GM21526 (cell line): ENCODE results near the gene FBXL13.
"Not testable (repeated sequence)": the region's sequence is repeated elsewhere in the genome, so short reads cannot be mapped to it uniquely, and the experiment has no call there.

Experiments used
- ATAC-seq: cut with Tn5 transposase; IDR thresholded peaks from one replicate; pipeline ENCODE4 v1.9.1; 2021; ENCODE audit warnings: moderate library complexity; ENCODE audit not compliant: unreplicated experiment, low FRiP score

Gene FBXL13

GRCh38 chr7:103034318-103034717 is 40.3 kb downstream of the FBXL13 start:
- ATAC-seq: not testable (repeated sequence)

DNA sequence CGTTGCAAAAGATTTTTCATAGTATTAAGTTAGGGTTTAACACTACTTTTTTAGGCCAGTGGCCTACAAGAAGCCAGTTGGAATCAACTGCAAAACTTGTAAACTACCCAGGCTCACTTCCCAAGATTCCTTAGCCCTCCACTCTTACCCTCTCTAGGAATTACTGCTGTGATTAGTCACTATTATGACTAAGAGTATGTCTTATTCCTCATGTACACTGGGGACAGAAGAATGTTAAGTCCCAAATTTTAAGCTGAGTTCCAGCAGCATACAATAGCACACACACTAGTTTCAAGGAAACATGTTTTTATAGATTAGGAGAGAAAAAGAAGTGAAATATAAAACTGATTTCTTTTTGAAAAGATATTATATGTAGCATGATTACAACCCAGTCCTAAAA is 42.8 kb downstream of the FBXL13 start:
- no peak for ATAC-seq

GRCh38 chr7:103031024-103031423 is 43.6 kb downstream of the FBXL13 start:
- ATAC-seq: no peak

DNA sequence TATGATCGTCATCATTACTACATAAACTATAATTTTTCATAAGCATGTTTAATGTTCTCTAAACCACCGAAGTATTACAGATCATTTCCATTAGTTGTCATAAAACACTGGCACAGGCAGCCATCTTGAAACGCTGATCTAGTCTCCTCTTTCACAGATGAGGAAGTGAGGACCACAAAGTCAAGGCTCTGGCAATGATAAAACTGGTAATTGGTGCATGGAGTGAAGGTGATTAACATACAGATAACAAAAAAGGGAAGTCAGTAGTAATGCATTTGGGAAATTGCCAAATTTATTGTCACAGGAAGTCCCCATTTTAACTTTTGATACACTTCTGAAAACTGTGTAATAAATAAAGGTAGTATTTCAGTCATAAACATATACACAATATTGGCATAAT is 49.3 kb downstream of the FBXL13 start:
- ATAC-seq: no peak

DNA sequence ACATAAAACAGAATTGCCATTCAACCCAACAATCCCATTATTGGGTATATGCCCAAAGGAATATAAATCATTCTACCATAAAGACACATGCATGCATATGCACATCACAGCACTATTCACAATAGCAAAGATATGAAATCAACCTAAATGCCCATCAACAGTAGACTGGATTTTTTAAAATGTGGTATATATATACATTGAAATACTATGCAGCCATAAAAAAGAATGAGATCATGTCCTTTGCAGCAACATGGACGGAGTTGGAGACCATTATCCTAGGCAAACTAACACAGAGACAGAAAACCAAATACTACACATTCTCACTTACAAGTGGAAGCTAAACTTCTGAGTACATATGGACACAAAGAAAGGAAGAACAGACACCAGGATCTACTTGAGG is 51.0 kb downstream of the FBXL13 start:
- ATAC-seq: not testable (repeated sequence)

DNA sequence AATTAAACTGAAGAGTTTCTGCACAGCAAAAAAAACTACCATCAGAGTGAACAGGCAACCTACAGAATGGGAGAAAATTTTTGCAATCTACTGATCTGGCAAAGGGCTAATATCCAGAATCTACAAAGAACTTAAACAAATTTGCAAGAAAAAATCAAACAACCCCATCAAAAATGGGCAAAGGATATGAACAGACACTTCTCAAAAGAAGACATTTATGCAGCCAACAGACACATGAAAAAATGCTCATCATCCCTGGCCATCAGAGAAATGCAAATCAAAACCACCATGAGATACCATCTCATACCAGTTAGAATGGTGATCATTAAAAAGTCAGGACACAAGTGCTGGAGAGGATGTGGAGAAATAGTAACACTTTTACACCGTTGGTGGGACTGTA is 53.1 kb downstream of the FBXL13 start:
- not testable (repeated sequence) for ATAC-seq

- ATAC-seq: not testable (repeated sequence)
Observed at GRCh38 chr7:103020876-103021275, 53.7 kb downstream of the FBXL13 start.

GRCh38 chr7:103018295-103018694 is 56.3 kb downstream of the FBXL13 start:
- not testable (repeated sequence) for ATAC-seq

DNA sequence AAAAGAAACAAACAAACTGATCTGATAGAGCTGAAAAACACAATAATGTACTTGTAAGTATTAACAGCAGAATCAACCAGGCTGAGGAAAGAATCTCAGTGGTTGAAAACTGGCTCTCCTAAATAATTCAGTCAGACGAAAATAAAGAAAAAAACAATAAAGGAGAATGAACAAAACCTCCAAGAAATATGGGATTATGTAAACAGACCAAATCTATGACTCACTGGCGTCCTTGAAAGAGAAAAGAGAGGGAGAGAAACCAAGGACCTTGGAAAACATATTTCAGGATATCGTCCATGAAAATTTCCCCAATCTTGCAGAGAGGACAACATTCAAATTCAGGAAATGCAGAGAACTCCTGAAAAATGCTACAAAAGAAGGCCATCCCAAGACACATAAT is 62.9 kb downstream of the FBXL13 start:
- no peak for ATAC-seq

DNA sequence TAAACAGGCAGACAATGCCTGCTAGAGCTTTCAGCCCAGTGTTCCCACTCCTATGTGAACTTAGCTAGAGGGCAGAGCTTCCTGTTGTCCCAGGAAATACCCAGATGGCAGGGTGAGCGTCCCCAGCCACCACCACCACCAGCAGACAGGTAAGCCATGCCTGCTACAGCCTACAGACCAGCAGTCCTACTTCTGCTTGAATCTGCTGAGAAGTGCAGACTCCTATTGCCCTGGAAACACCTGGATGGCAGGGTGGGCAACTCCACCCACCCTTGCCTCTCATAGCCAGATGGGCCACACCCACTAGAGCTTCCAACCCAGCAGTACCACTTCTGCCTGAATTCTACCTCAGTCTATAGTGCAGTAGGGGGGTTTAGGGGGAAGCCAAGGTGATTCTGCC is 64.4 kb downstream of the FBXL13 start:
- ATAC-seq: no peak

- ATAC-seq: no peak
Observed at GRCh38 chr7:103009466-103010185, 65.0 kb downstream of the FBXL13 start.

GRCh38 chr7:103003004-103003403 is 71.6 kb downstream of the FBXL13 start:
- no peak for ATAC-seq

DNA sequence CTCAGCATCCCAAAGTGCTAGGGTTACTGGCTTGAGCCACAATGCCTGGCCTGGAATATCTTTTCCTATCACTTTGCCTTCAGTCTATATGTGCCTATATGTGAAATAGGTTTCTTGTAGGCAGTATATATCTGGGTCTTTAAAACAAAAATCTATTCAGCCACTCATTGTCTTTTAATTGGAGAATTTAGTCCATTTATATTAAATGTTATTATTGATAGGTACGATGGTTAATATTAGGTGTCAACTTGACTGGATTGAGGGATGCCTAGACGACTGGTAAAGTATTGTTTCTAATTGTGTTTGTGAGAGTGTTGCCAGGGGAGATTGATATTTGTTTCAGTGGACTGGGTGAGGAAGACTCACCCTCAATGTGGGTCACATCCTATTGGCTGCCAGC is 73.4 kb downstream of the FBXL13 start:
- no peak for ATAC-seq

GRCh38 chr7:102996957-102997356 is 77.6 kb downstream of the FBXL13 start:
- no peak for ATAC-seq

- not testable (repeated sequence) for ATAC-seq
Observed at GRCh38 chr7:102995609-102996008, 79.0 kb downstream of the FBXL13 start.

- ATAC-seq: no peak
Observed at GRCh38 chr7:102994567-102994966, 80.0 kb downstream of the FBXL13 start.

- no peak for ATAC-seq
Observed at GRCh38 chr7:102993718-102994029, 80.9 kb downstream of the FBXL13 start.

- no peak for ATAC-seq
Observed at GRCh38 chr7:102992938-102993717, 81.5 kb downstream of the FBXL13 start.

GRCh38 chr7:102992509-102992937 is 82.1 kb downstream of the FBXL13 start:
- no peak for ATAC-seq

GRCh38 chr7:102991540-102992214 is 82.9 kb downstream of the FBXL13 start:
- ATAC-seq: no peak

GRCh38 chr7:102991077-102991539 is 83.5 kb downstream of the FBXL13 start:
- ATAC-seq: no peak
